Measurements from ENCODE around the gene PRPF8.

DNA sequence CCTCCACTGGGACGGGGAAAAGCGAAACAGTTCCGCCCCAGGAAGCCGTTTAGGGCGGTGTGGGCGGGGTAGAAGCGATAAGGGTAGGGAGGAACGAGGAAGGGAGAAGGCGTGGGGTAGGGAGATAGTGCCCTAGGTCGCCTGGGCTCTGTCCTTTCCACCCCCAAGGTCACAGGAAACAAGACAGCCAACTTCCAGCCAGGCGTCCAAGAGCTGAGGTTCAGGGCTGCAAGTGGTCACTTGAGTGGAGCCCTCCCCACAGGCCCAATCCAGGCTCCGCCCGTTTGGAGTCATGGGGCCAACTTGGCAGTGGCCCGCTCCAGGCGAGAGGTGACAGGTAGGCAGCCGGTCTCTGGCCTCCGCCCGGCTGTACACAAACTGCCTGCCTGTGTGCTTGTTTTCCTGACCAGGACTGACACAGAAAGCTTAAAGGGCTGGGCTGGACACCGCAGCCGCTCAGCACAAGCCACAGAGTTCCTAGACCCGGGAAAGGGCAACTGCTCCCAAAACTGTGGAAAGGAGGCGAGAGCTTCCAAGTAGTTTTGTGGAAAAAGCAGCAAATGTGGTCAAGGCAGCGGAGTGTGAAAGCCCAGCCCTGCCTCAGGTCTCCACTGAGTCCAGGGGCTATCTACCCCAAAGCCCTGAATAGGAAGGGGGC, 34.7 kb downstream of the PRPF8 start, which contains the start of gene RILP:
- TF ChIP-seq, protein P1, sequence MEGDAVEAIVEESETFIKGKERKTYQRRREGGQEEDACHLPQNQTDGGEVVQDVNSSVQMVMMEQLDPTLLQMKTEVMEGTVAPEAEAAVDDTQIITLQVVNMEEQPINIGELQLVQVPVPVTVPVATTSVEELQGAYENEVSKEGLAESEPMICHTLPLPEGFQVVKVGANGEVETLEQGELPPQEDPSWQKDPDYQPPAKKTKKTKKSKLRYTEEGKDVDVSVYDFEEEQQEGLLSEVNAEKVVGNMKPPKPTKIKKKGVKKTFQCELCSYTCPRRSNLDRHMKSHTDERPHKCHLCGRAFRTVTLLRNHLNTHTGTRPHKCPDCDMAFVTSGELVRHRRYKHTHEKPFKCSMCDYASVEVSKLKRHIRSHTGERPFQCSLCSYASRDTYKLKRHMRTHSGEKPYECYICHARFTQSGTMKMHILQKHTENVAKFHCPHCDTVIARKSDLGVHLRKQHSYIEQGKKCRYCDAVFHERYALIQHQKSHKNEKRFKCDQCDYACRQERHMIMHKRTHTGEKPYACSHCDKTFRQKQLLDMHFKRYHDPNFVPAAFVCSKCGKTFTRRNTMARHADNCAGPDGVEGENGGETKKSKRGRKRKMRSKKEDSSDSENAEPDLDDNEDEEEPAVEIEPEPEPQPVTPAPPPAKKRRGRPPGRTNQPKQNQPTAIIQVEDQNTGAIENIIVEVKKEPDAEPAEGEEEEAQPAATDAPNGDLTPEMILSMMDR (IDR thresholded peaks at IDR 0.05; ENCODE audit: low read length) = no peak
- no peak for TF ChIP-seq EZH2 (optimal IDR thresholded peaks at IDR 0.05; ENCODE audit: low read depth, low read length)

Data from MM.1S (cell line).